ENCODE results near the gene CD151.
A peak's percentile ranks its signal among the peaks of the same experiment; 100 is the strongest.

The CD151 gene

DNA sequence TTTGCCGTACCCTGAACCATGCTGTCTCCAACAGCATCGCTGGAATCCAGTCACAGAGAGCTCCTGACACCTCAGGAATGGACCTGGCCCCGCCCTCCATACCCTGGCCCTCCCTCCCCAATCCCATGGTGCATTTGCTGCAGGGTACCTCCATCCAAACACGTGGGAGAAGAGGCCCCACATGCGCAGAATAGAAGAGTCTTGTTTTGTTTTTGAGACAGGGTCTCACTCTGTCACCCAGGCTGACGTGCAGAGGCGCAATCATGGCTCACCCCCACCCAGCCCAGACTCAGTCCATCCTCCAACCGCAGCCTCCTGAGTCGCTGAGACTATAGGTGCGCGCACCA, 16.3 kb upstream of the CD151 start:
- TF ChIP-seq, protein P1, sequence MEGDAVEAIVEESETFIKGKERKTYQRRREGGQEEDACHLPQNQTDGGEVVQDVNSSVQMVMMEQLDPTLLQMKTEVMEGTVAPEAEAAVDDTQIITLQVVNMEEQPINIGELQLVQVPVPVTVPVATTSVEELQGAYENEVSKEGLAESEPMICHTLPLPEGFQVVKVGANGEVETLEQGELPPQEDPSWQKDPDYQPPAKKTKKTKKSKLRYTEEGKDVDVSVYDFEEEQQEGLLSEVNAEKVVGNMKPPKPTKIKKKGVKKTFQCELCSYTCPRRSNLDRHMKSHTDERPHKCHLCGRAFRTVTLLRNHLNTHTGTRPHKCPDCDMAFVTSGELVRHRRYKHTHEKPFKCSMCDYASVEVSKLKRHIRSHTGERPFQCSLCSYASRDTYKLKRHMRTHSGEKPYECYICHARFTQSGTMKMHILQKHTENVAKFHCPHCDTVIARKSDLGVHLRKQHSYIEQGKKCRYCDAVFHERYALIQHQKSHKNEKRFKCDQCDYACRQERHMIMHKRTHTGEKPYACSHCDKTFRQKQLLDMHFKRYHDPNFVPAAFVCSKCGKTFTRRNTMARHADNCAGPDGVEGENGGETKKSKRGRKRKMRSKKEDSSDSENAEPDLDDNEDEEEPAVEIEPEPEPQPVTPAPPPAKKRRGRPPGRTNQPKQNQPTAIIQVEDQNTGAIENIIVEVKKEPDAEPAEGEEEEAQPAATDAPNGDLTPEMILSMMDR (conservative IDR thresholded peaks at IDR 0.05; ENCODE audit: control insufficient read depth, insufficient read depth, low read depth, low read length) = no peak
- H3K4me3 ChIP-seq (ENCODE audit: control insufficient read depth, low read depth, low read length) = no peak overlapping the region
- no peak for DNase-seq (ENCODE audit: low read depth)

DNA sequence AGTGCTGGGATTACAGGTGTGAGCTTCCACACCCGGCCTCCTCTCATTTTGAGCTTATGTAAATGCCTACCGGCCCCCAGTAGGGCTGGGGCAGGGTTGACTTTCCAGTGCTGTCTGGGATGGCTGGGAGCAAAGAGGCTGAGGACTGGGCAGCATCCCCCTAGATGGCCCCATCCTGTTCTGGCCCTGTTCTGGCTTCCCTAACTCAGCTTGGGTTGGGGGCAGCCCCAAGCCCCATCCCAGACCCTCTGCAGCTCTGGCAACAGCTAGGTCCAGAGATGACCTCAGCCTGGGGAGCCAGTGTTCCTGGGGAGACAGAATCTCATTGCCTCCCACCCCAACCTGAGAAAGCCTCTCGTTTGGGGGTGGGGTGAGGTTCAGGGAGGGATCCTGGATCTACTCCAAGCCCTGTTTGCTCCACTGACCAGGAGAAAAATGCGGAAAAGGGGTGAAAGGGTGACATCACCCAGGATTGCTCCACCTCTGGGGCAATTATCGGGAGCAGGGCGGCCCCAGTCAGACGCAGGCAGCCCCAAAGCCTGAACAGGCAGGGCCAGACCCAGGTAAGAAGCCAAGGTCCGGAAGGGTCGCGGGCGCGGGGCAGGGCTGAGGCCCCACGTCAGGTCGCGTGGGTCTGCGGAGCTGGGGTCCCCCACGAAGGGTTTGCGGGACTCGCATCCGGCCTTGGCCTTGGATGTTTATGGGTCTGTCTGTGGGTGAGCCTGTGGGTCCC, 14.2 kb upstream of the CD151 start, which contains the start of gene PNPLA2:
Gene PNPLA2, plus strand, starts transcription at position 519 of the 733 bp plus-strand sequence. CDS start 805 bp downstream, outside the sequence.
- DNase-seq (ENCODE audit: low read depth) = peak; percentile 69
- TF ChIP-seq, protein P1 (conservative IDR thresholded peaks at IDR 0.05; ENCODE audit: control insufficient read depth, insufficient read depth, low read depth, low read length) = no peak
- peak within 1 kb of the TSS; percentile 65 for H3K4me3 ChIP-seq (ENCODE audit: control insufficient read depth, low read depth, low read length)

DNA sequence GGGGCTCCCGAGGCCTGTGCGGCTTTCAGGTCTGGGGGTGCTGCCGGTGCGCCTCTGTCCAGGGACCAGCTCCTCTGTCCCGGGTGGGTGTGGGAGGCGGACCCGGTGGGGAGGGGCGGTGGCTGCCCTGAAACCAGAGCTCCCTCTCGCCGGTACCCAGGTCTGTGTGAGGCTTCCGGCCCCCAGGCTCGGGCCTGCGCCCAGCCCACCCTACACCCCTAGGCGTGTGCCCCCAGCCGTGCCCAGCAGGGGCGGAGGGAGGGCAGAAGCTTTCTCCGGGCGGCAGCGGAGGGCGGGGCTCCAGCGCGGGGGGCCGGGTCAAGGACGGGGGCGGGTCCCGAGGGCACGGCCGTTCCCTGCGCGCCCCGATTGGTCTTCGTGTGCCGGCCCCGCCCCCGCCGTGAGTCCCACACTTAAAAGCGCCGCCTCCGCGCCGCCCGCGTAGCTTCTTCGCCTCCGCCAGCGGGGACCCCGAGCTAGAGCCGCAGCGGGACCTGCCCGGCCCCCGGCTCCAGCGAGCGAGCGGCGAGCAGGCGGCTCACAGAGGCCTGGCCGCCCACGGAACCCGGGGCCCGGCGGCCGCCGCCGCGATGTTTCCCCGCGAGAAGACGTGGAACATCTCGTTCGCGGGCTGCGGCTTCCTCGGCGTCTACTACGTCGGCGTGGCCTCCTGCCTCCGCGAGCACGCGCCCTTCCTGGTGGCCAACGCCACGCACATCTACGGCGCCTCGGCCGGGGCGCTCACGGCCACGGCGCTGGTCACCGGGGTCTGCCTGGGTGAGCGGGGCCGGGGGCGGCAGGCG, 13.4 kb upstream of the CD151 start:
- peak; percentile 71 for DNase-seq (ENCODE audit: low read depth)
- TF ChIP-seq, protein P1 (conservative IDR thresholded peaks at IDR 0.05; ENCODE audit: control insufficient read depth, insufficient read depth, low read depth, low read length) = no peak
- peak overlapping the region; percentile 65 for H3K4me3 ChIP-seq (ENCODE audit: control insufficient read depth, low read depth, low read length)

DNA sequence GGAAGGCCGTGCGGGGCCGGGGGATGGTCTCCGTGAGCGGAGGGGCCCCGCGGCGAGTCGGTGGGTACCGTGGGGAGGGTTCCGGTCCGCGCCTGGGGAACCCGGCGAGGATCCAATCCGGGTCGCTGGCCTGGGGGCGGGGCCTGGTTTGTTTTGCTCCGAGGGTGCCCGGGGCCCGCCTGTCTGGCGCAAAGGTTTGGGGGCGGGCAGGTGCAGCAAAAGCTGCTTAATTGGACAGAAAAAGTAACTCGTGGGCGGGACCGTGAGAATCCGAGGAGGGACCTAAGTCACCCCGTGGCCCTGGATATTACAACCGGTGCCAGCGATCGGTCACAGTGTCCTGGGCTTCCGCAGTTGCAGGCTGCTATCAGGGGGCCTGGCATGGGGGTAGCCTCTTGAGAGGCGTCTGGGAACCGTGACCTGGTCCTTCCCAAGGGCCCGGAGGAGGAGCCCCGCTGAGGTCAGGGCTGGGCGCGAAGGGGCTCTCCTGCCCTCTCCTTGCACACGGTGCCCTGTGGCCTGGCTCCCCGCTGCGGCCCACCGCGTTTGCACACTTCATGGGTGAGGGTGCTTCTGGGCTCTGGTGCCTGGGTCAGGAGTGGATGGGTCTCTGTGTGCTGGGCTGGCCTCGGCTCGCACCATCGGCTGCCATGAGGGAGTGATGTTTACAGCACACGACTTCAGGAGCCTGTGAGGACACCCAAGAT, 12.7 kb upstream of the CD151 start:
- TF ChIP-seq, protein P1 (conservative IDR thresholded peaks at IDR 0.05; ENCODE audit: control insufficient read depth, insufficient read depth, low read depth, low read length) = no peak
- peak overlapping the region; percentile 65 for H3K4me3 ChIP-seq (ENCODE audit: control insufficient read depth, low read depth, low read length)
- no peak for DNase-seq (ENCODE audit: low read depth)

DNA sequence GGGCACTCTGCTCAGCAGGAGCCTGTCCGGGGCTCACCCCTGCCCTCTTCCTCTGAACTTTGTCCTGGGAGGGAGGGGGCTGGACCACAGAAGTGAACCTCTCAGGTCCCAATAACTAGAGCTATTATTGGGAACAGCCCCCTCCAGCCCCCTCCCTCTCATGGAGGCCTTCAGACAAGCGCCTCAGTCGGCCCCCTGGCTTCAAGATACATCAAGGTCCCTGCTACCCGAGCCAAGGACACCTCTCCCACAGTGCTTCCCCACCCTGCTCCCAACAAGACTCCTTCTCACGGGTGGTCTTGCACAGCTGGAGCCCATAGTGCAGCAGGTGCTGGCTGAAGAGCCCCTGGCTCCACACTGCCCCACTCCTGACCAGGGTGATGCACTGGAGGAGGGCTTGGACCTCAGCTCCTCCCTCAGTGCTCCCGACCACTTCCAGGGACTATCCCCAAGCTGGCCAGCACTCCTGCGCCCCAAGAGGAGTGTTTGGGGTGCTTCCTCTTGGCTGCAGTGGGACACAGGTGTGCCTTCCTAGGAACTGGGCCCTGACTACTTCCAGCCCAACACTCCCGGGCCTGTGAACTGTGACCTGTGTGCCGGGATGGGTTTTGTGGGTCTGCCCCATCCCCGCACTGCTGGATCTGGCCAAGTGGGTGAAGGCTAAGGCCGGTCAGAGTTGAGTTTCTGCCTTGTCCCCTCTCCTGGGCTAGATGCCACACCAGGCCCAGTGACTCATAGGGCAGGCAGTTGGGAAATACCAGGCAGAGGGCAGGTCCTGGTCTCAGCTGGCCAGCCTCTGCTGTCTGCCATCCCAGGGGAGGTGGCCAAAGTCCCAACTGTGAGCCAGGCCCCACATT, 11.9 kb upstream of the CD151 start:
- TF ChIP-seq, protein P1 (conservative IDR thresholded peaks at IDR 0.05; ENCODE audit: control insufficient read depth, insufficient read depth, low read depth, low read length) = no peak
- peak; percentile 68 for DNase-seq (ENCODE audit: low read depth)
- H3K4me3 ChIP-seq (ENCODE audit: control insufficient read depth, low read depth, low read length) = peak overlapping the region; percentile 65
